Activated T-cell treated with anti-CD3 and anti-CD28 coated beads, Interleukin-2, amount 50 U/mL, for 48 hours (primary cell): ENCODE results near the gene HSPA1A.

ENCODE experiments used
- DNase-seq, 2 experiments: peaks; one replicate each; pipeline ENCODE4 v3.0.0-alpha.2; 2020

HSPA1A gene

DNA sequence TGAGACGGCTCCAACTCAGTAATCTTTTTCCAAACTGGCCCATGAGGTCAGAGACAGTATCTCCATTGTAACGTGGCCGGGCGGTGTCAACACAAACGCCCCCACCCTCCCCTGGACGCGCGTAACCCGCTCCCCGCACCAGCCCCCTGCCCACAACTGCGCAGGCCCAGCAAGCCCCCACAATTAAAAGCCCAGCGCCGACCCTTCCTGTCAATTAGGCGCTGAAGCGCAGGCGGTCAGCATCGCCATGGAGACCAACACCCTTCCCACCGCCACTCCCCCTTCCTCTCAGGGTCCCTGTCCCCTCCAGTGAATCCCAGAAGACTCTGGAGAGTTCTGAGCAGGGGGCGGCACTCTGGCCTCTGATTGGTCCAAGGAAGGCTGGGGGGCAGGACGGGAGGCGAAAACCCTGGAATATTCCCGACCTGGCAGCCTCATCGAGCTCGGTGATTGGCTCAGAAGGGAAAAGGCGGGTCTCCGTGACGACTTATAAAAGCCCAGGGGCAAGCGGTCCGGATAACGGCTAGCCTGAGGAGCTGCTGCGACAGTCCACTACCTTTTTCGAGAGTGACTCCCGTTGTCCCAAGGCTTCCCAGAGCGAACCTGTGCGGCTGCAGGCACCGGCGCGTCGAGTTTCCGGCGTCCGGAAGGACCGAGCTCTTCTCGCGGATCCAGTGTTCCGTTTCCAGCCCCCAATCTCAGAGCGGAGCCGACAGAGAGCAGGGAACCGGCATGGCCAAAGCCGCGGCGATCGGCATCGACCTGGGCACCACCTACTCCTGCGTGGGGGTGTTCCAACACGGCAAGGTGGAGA, at the start of gene HSPA1A, which contains the start of gene HSPA1L:
TSS of gene HSPA1A (plus strand) at position 519 of the 814 bp plus-strand sequence. CDS start at position 733, 214 bp downstream.
TSS of gene HSPA1L (minus strand) at position 259 of the 814 bp plus-strand sequence. CDS start 3,311 bp downstream, outside the sequence.
- DNase-seq: peak; percentile 74 to 79

DNA sequence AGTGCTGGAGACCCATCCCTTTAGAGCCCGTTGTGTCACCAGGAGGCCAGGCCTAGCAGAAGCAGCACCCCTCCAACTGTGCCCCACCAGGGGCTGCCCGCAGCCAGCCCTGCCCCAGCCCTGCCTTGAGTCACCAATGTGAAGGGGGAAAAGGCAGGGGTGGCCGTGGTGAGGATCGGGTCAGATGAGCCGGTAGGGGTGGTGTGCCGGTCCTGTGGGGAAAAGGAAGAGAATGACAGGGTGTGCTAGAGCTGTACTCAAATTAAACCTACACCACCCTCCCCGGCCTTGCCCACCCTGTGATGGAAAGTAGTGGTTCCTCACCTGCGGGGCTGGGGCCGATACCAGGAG, 49.8 kb upstream of the HSPA1A start:
- DNase-seq: no peak

DNA sequence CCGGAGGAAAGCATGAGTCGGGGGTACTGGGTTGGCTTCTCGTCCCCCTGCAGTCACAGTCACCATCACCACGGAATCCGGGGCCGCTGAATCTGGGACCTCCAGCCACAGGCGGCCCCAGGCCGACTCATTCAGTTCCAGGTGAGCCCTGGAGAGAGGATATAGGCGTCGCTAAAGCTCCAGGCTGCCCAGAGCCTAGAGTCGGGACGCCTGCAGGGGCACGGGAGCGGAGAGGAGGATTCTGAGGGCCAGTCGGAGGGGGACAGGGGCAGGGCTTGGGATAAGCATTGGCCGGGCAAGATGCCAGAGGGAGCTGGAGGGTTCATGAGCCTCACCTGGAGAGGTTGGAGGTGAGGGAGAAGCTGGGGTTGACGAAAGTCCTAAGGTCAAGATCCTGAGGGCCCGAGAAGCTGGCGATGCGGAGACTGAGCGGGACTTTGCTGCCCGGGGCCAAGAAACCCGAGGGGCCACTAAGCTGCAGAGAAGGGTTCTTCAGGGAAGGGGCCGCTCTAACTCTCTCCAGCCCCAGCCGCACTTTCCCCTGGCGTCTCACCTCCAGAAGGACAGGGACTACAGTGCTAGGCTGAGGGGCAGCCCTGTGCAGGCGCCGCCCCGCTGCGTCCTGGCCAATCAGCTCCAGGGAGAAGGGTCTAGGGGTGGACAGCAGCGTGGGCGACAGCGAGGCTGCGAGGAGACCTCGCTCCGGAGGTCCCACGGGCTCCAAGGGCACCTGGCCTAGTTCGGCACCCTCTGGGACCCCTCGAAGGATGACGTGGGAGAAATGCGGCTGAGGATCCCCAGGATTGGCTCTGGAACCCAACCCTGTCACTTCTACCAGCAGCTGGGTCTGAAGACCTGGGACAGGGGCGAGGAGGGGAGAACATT, 49.2 kb upstream of the HSPA1A start:
- no peak for DNase-seq

DNA sequence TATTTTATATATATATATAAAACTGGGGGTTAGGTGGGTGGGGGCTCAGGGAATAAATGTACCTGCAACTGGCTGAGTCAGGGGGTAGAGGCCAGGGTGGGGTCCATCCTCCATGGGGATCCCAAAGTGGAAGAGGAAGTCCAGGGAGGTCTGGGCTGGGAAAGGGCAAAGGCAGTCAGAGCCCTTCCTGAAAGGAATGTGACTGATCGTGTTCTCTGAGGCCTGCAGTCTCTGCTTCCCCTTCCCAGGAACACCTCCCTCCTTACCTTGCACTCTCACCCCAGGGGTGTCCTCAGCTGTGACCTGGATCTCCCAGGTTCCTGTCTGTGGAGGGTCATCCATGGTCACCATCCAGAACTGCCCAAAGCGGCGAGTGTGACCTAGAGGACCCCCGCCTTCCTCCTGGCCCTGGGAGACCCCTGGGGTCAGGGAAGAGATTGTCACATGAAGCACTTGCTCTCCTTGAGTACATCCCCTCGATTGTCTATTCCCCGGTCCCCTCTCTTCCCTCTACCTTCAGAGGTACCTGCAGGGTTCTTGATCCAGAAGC, 48.2 kb upstream of the HSPA1A start:
- DNase-seq: no peak

DNA sequence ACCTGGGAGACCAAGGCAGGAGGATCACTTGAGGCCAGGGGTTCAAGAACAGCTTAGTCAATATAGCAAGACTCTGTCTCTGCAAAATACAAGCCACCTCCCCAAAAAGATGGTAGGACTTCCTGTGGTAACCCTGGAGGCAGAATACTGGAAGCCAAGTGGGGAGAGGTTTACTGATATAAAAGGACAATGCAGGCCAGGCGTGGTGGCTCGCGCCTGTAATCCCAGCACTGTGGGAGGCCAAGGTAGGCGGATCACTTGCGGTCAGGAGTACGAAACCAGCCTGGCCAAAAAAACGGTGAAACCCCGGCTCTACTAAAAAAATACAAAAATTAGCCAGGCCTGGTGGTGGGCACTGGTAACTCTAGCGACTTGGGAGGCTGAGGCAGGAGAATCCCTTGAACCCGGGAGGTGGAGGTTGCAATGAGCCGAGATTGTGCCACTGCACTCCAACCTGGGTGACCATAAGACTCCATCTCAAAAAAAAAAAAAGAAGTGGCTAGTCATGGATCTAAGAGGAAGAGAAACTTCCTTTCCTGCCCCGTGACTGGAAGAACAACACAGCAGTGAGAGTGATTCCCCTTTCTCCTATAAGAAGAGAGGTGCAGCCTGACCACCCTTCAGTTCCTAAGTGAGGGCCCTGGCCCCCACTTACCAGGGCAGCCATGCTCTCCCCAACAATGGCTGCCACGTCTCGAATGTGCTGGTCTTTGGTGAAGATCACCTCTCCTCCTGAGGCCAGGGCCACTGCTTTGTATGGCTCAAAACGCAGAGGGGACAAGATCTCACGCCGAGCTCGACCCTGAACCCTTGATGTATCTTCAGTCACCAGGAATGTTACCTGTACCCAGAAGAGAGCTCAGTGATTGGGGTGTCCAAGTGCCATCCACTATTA, 46.7 kb upstream of the HSPA1A start:
- DNase-seq: no peak

DNA sequence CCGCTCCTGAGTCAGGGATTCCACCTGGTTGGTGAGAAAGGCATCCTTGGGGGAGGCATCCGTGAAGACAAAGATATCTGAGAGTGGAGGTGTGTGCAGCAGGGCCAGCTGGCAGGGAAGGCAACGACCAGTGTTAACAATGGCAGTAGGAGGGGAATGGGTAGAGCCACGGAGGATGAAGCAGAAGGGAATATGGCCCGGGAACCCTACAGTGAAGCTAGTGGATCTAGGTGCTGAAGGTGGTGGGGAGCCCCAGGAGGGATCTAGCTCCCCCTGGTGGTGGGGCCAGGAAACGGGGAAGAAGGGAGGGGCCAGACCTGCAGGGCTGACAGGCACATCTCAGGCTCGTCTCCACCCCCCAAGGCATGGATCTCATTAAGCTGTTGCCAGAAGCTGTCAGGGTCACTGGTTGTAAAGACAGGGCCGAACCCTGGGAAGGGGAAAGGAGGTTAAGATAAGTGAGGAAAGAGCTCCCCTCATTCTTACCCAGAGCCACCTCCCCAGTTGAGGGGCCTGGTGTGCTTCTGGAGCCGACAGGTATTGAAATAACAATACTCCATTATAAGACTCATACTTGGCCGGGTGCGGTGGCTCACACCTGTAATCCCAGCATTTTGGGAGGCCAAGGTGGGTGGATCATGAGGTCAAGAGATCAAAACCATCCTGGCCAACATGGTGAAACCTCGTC, 45.5 kb upstream of the HSPA1A start:
- DNase-seq: peak; percentile 90 to 91

DNA sequence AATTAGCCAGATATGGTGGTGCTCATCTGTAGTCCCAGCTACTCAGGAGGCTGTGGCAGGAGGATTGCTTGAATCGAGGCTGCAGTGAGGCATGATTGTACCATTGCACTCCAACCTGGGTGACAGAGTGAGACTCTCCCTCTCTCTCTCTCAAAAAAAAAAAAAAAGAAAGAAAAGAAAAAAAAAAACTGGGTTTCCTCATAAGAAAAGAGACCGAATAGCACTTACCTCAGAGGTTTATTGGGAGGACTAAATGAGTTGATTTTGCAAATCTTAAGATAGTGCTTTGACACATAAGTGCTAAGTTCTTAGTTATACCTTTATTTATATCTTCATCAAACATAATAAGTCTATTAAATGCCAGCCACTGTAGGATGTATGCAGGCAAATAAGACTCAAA, 44.5 kb upstream of the HSPA1A start:
- DNase-seq: no peak

DNA sequence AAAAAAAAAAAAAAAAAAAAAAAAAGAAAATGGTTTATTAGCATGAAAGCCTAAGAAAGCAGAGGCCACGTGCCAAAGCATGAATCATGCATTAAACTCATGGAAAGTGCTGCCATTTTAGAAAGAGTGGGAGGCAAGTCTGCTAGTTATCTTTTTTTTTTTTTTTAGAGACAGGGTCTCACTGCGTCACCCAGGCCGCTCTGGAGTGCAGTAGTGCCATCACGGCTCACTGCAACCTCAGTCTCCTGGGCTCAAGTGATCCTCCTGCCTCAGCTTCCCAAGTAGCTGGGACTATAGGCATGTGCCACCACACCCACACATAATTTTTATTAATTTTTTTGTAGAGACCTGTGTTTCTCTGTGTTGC, 43.4 kb upstream of the HSPA1A start:
- no peak for DNase-seq

DNA sequence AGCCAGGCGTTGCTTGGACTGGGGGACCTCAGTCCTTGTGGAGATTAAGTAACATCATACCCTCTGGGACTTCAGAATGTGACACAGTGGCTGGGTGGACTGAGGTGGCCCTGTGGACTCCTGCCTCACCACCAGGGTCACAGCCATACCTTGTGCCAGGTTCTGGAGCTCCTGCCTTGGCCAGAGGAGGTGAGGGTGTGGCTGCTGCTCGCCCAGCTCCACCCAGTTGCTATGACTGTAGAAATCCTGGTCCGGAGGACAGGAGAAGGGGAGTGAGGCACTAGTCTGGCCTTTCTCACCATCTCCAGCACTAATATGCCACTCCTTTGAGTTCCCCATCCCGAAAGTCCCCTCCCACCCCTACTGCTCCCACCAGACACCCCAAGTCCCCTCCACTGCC, 40.2 kb upstream of the HSPA1A start:
- no peak for DNase-seq

DNA sequence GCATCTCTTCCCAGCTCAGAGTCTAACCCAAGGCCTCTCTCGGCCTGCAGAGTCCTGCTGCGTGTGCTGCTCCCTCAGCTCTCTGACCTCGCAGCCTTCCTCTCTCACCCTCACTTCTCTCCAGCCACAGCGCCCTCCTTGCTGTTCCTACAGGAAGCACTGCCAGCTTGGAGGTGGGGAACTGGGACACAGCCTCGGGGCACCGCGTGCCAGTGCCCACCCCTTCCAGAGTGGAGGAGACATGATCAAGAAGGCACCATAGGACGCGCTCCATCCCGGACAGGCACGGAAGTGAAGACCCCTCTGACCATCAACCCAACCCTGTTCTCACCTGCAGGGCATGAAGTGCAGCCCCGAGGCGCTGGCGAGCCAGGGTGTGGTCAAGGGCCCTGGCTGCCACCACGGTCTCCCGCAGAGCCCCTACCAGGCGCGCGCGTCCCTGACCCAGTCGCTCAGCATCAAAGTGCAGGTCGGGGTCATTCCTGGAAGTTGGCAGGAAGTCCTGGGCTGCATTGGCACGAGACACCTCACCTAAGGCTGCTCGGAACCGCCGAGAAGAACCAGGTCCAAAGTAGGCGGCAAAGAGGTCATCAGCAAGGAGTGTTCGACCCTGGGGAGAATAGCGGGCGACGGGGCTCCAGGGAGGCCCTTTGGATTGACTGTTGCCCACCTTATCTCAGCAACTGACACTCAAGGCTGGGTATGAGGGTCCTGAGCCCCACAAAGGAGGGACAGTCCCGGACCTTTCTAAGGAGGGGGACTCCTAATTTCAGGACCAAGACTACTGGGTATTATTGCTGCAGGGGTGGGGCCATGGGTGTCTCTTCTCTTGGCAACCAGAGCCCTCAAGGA, 39.5 kb upstream of the HSPA1A start:
- no peak for DNase-seq

DNA sequence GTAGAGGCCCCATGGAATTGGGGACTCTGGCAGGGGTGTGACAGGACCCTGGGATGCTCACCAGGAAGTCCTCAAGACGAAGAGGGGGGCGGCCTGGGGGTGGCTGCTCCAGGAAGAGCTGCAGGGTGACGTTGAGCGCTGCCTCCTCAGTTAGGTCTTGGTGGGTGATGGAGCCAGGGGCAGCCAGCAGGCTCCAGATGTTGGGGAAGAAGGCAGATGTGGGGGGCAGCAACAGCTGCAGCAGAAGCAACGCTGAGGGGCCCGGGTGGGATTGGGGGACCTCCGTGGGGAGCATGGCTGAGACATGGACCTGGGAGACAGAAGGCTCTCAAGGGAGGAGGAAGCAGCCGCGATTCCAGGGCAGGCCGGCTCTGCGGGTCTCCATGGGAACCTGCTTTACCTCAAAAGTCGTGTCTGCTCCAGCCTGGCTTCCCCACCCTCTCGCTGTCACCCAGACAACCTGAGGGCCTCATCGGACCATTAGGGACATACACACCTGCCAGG, 38.8 kb upstream of the HSPA1A start:
- DNase-seq: peak in 1 of 2 experiments; percentile 45

DNA sequence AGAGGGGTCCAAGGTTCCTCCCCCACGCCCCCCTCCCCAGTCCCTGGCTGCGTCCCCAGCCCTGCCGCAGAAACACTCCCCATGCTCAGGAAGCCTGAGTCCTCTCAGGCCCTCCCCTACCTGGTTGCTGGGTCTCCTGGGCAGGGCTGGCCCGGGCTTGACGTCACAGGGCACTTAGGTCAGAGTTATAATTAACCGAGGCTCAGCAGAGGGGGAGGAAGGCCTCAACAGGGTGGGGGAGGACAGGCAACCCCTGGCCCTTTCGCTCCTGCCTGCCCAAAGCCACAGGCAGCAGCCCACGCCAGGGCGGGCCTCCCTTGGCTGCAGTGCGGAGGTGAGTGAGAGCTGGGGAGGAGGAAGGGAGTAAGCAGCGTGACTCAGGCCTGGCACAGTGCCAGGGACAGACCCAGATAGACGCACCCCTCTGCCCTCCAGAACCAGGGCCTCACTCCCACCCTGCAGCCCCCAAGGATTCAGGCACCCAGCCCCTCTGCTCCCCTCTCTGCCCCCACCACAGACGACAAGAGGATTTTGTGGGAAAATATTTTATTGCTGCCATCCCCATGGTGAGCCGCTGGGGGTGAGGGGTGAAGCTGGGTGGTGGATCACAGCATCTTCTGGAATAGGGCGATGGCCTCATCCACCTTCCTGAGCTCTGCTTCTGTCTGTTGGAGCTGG, 38.2 kb upstream of the HSPA1A start, which contains the start of gene VWA7:
TSS of gene VWA7 (minus strand) at position 340 of the 678 bp plus-strand sequence. CDS start 549 bp downstream, outside the sequence.
- DNase-seq: peak; percentile 87 to 88

DNA sequence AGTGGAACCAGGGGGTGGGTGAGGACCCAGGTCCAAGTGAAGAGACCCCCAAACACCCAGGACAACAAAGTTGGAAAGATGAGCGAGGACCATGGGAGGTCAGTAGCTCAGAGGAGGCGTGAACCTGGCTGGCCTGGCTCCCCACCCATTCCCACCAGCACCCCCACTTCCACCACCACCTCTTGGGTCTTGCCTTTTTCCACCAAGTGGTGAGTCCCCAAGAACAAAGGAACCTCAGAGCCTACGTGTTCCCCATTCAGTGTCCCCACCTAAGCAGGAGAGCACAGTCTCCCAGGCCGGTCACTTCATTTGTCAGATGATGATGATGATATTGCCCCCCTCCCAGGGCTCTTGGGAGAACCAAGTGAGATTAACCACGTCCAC, 37.7 kb upstream of the HSPA1A start:
- no peak for DNase-seq

DNA sequence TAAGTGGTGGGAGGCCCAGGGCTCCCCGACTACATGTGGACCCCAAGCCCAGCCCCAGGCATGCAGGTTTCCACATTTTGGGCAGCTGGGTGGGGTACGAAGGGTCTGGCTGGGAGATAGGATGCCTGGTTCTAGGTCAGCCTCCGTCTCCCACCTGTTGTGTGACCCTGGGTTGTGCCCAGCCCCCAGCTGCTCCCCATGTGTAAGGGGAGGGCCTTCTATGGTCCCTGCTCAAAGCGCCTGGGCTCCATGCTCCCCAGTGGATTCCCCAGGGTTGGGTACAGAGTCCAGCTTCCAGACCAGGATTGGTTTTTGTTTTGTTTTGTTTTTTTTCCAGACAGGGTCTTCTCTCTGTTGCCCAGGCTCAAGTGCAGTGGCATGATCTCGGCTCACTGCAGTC, 37.1 kb upstream of the HSPA1A start:
- DNase-seq: no peak

DNA sequence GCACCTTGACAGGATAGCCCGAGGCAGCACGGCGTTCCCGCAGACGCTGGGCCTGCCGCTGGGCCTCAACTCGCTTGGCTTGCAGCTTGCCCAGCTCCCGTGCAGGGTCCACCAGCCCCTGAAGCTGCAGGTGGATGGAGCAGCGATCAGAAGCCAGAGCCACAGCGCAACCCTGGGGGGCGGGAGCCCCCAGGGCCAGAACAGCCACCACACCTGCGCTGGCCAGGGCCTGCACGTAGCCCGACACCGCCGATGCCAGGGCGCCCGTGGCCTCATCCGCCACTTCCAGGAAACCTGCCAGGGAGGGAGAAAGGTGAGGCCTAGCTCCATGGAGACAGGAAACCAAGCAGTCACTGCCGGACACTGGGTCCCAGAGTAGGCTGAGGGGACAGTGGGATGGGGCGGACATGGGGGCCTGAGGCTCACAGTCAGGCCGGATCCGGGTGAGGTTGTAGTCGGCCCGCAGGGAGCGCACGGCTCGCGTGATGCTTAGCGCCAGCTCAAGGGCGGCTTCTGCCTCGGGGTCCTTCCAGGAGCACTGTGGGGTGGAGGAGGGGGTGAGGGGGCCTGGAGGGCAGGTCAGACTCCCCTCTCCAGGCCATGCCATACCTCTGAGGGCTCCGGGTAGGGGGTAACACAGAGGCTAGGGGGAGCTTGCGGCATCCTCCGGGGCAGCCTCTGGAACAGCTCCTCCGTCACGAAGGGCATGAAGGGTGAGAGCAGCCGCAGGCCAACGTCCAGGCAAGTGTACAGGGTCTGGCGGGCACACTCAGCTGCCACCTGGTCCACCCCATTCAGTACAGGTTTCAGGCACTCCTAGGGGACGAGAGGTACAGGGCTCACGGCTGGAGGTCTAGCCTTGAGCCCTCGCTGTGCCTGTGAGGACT, 36.1 kb upstream of the HSPA1A start:
- no peak for DNase-seq

DNA sequence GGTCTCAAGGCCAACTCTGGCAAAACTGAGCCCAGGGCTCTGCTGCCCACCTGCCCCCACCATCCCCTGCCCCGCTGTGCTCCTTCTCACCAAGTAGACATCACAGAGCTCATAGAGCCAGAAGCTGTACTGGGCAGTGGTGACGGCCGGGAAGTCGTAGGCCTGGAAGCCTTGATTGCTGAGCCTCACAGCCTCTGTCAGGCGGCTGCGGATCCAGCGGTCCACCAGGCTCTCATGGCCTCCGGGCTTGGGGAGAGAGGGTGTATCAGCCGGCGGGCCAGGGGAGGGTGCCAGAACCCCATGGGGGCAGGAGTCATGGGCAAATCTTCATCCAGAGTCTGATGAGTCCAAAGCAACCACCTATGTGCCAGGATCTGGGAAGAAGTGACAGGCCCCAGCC, 35.4 kb upstream of the HSPA1A start:
- no peak for DNase-seq

DNA sequence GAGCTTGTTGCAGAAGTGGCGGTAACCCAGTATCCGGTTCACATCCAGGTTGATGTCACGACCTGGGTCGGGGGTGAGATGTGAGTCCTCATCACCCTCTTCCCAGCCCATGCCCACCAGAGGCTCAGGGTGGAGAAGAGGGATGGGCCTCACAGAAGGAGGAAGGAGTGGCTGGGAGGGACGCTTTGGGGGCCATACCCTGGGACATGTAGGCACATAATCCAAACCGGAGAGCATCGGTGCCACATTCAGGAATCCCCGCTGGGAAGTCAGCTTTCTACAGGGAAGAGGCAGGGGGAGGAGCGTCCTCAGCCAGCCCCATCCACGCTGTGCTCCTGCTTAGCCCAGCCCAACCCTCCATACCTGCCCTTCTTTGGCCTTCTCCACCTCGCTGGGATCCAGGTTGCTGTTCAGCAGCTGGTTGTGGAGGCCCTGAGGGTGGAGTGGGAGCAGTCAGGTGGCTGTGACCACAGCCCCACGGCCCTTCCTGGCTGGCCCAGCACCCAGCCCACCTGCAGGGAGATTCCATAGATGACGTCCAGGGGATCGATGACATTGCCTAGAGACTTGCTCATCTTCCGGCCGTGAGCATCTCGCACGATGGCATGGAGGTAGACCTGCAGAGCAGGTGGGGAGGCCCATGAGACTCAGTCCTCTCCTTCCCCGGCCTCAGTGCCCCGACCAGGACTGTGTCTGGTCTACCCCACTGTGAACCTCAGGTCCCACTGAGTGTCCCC, 34.7 kb upstream of the HSPA1A start:
- no peak for DNase-seq
